PC-9 (cell line): ENCODE data around the gene CPED1.

ENCODE experiments used
- CTCF ChIP-seq: fragments of 200-600 bp; sonication (generic); conservative IDR thresholded peaks from 2 replicates; pipeline ENCODE4 v1.6.1; 2017; ENCODE audit warnings: mixed run types, antibody characterized with exemption, mild to moderate bottlenecking, moderate library complexity
- EZH2 ChIP-seq: fragments of 200-600 bp; sonication (generic); IDR thresholded peaks from 2 replicates; pipeline ENCODE4 v1.8.0; 2017; ENCODE audit warnings: antibody characterized with exemption, low read depth

GRCh38 chr7:121083790-121084251, 95.3 kb downstream of the CPED1 start:
- no peak for TF ChIP-seq CTCF
- no peak for TF ChIP-seq EZH2
